ACC112 (cell line): ENCODE results near the gene MESP2.

Experiments
- H2AFZ ChIP-seq: fragments of 200-600 bp; sonication (generic); one replicate; pipeline ENCODE4 v1.6.0; 2017; ENCODE audit warnings: antibody characterized with exemption, low read length; ENCODE audit not compliant: unreplicated experiment
- H3K27ac ChIP-seq: fragments of 200-600 bp; sonication (generic); 2 replicates; pipeline ENCODE4 v1.5.1; 2014; ENCODE audit warnings: low read depth, mild to moderate bottlenecking, antibody characterized with exemption, low read length, moderate library complexity
- H3K27me3 ChIP-seq: fragments of 200-600 bp; sonication (generic); 2 replicates; pipeline ENCODE4 v1.6.1; 2014; ENCODE audit warnings: mild to moderate bottlenecking, antibody characterized with exemption, low read length, moderate library complexity, mixed read lengths; ENCODE audit not compliant: insufficient read depth
- H3K36me3 ChIP-seq: fragments of 200-600 bp; sonication (generic); 2 replicates; pipeline ENCODE4 v1.6.1; 2016; ENCODE audit warnings: mild to moderate bottlenecking, antibody characterized with exemption, low read length, moderate library complexity, mixed read lengths; ENCODE audit not compliant: insufficient read depth
- H3K4me1 ChIP-seq: fragments of 200-600 bp; sonication (generic); one replicate; pipeline ENCODE4 v1.6.1; 2016; ENCODE audit warnings: low read length, mixed read lengths; ENCODE audit not compliant: insufficient read depth, unreplicated experiment, control insufficient read depth
- H3K4me3 ChIP-seq: fragments of 200-600 bp; sonication (generic); 2 replicates; pipeline ENCODE4 v1.5.1; 2014; ENCODE audit warnings: mild to moderate bottlenecking, low read depth, low read length
- H3K79me2 ChIP-seq: fragments of 200-600 bp; sonication (generic); one replicate; pipeline ENCODE4 v1.6.0; 2016; ENCODE audit warnings: low read length; ENCODE audit not compliant: control insufficient read depth, unreplicated experiment, insufficient read depth

The MESP2 gene

GRCh38 chr15:89776274-89777072 lies at the start of gene MESP2:
MESP2 (plus strand) TSS chr15:89776332; CDS start chr15:89776358, 26 bp downstream.
- Histone ChIP-seq H2AFZ (peak within 1 kb of the TSS; percentile 74), H3K4me3 (peak within 1 kb of the TSS; percentile 79)

GRCh38 chr15:89728254-89728653 lies 47.9 kb upstream of the MESP2 start:
- no peaks in the 10 kb centered on the region for H3K36me3 ChIP-seq
- H3K4me3 ChIP-seq = no peak overlapping the region
- H3K79me2 ChIP-seq = no peaks in the 10 kb centered on the region
- no peaks in the 10 kb centered on the region for H3K4me1 ChIP-seq
- no peak overlapping the region for H2AFZ ChIP-seq
- peaks cover 17% of the 10 kb centered on the region; the same call in 1 of the 2 replicates for H3K27me3 ChIP-seq
- no peak overlapping the region for H3K27ac ChIP-seq

More at GRCh38 chr15:89776274-89777072, at the start of gene MESP2:
- Histone ChIP-seq H3K27me3 (no peaks in the 10 kb centered on the region), H3K4me1 (peaks cover 27% of the 10 kb centered on the region), H3K79me2 (no peaks in the 10 kb centered on the region), H3K27ac (no peak within 1 kb of the TSS), H3K36me3 (no peaks in the 10 kb centered on the region)

- Histone ChIP-seq H3K27me3 (peaks cover 34% of the 10 kb centered on the region), H3K36me3 (no peaks in the 10 kb centered on the region), H3K27ac (no peak overlapping the region), H3K4me1 (no peaks in the 10 kb centered on the region), H3K79me2 (no peaks in the 10 kb centered on the region), H3K4me3 (no peak overlapping the region), H2AFZ (no peak overlapping the region)
These were observed 44.9 kb upstream of the MESP2 start for GRCh38 chr15:89731275-89731674.

GRCh38 chr15:89732451-89733172 lies 43.5 kb upstream of the MESP2 start:
- Histone ChIP-seq H3K27me3 (peaks cover 34% of the 10 kb centered on the region), H3K36me3 (no peaks in the 10 kb centered on the region), H3K79me2 (no peaks in the 10 kb centered on the region), H2AFZ (no peak overlapping the region), H3K4me1 (no peaks in the 10 kb centered on the region), H3K27ac (no peak overlapping the region), H3K4me3 (no peak overlapping the region)

GRCh38 chr15:89735773-89736172 lies 40.4 kb upstream of the MESP2 start:
- H3K4me1 ChIP-seq = no peaks in the 10 kb centered on the region
- H2AFZ ChIP-seq = no peak overlapping the region
- H3K36me3 ChIP-seq = no peaks in the 10 kb centered on the region
- H3K4me3 ChIP-seq = no peak overlapping the region
- no peaks in the 10 kb centered on the region for H3K79me2 ChIP-seq
- H3K27ac ChIP-seq = no peak overlapping the region
- H3K27me3 ChIP-seq = peaks cover 34% of the 10 kb centered on the region

GRCh38 chr15:89740137-89740536 lies 36.0 kb upstream of the MESP2 start:
- H3K4me1 ChIP-seq = no peaks in the 10 kb centered on the region
- no peak overlapping the region for H2AFZ ChIP-seq
- H3K79me2 ChIP-seq = no peaks in the 10 kb centered on the region
- H3K27me3 ChIP-seq = peaks cover 7% of the 10 kb centered on the region; the same call in 1 of the 2 replicates
- H3K4me3 ChIP-seq = peak overlapping the region; percentile 55; the same call in 1 of the 2 replicates
- no peak overlapping the region for H3K27ac ChIP-seq
- no peaks in the 10 kb centered on the region for H3K36me3 ChIP-seq

- H2AFZ ChIP-seq = no peak overlapping the region
- H3K79me2 ChIP-seq = no peaks in the 10 kb centered on the region
- H3K4me1 ChIP-seq = no peaks in the 10 kb centered on the region
- H3K36me3 ChIP-seq = no peaks in the 10 kb centered on the region
- no peak overlapping the region for H3K4me3 ChIP-seq
- no peaks in the 10 kb centered on the region for H3K27me3 ChIP-seq
- H3K27ac ChIP-seq = no peak overlapping the region
These were observed 33.1 kb upstream of the MESP2 start for GRCh38 chr15:89743011-89743410.

GRCh38 chr15:89743594-89743993 lies 32.5 kb upstream of the MESP2 start:
- Histone ChIP-seq H3K4me3 (no peak overlapping the region), H3K79me2 (no peaks in the 10 kb centered on the region), H3K4me1 (no peaks in the 10 kb centered on the region), H3K36me3 (no peaks in the 10 kb centered on the region), H3K27ac (no peak overlapping the region), H3K27me3 (no peaks in the 10 kb centered on the region), H2AFZ (no peak overlapping the region)

GRCh38 chr15:89745131-89745530 lies 31.0 kb upstream of the MESP2 start:
- H2AFZ ChIP-seq = no peak overlapping the region
- no peak overlapping the region for H3K27ac ChIP-seq
- no peaks in the 10 kb centered on the region for H3K79me2 ChIP-seq
- peaks cover 13% of the 10 kb centered on the region; the same call in 1 of the 2 replicates for H3K27me3 ChIP-seq
- H3K4me3 ChIP-seq = no peak overlapping the region
- no peaks in the 10 kb centered on the region for H3K36me3 ChIP-seq
- no peaks in the 10 kb centered on the region for H3K4me1 ChIP-seq

- Histone ChIP-seq H3K4me3 (no peak overlapping the region), H3K79me2 (no peaks in the 10 kb centered on the region), H2AFZ (no peak overlapping the region), H3K36me3 (no peaks in the 10 kb centered on the region), H3K27ac (no peak overlapping the region), H3K27me3 (peaks cover 15% of the 10 kb centered on the region; the same call in 1 of the 2 replicates), H3K4me1 (no peaks in the 10 kb centered on the region)
These were observed 30.4 kb upstream of the MESP2 start for GRCh38 chr15:89745768-89746167.
